Hematopoietic multipotent progenitor cell treated with erythropoietin and hydrocortisone succinate and interleukin-3 and kit ligand, for 8 days (in vitro differentiated cells): ENCODE results near the gene FLRT1.
"Not testable (repeated sequence)": the region's sequence is repeated elsewhere in the genome, so short reads cannot be mapped to it uniquely, and the experiment has no call there.

Source experiments
- DNase-seq: peaks from one replicate; pipeline ENCODE4 v3.0.0-alpha.2; 2015

FLRT1 gene

GRCh38 chr11:64027651-64028397 lies 7.9 kb upstream of the FLRT1 start:
- DNase-seq: no peak

GRCh38 chr11:64028398-64029115 lies 7.2 kb upstream of the FLRT1 start:
- DNase-seq: no peak

- DNase-seq: no peak
These were observed 6.0 kb upstream of the FLRT1 start for GRCh38 chr11:64029773-64030172.

- no peak for DNase-seq
These were observed 4.7 kb upstream of the FLRT1 start for GRCh38 chr11:64031001-64031400.

- no peak for DNase-seq
These were observed 3.7 kb upstream of the FLRT1 start for GRCh38 chr11:64032050-64032449.

- DNase-seq: no peak
These were observed 1.3 kb upstream of the FLRT1 start for GRCh38 chr11:64034411-64034811.

GRCh38 chr11:64035081-64035524 lies 628 bp upstream of the FLRT1 start:
- no peak for DNase-seq

GRCh38 chr11:64036087-64037026 lies 626 bp downstream of the FLRT1 start:
- DNase-seq: no peak

GRCh38 chr11:64037027-64037634 lies 1.4 kb downstream of the FLRT1 start:
- no peak for DNase-seq

GRCh38 chr11:64038500-64038899 lies 2.8 kb downstream of the FLRT1 start:
- no peak for DNase-seq

GRCh38 chr11:64039012-64039665 lies 3.4 kb downstream of the FLRT1 start:
- DNase-seq: no peak

GRCh38 chr11:64040684-64041322 lies 5.1 kb downstream of the FLRT1 start:
- DNase-seq: no peak

- DNase-seq: no peak
These were observed 6.1 kb downstream of the FLRT1 start for GRCh38 chr11:64041846-64042245.

GRCh38 chr11:64042301-64042700 lies 6.6 kb downstream of the FLRT1 start:
- DNase-seq: no peak

- no peak for DNase-seq
These were observed 7.8 kb downstream of the FLRT1 start for GRCh38 chr11:64043545-64043944.

- DNase-seq: no peak
These were observed 9.1 kb downstream of the FLRT1 start for GRCh38 chr11:64044730-64045393.

- DNase-seq: no peak
These were observed 10.0 kb downstream of the FLRT1 start for GRCh38 chr11:64045700-64046099.

GRCh38 chr11:64047373-64047772 lies 11.6 kb downstream of the FLRT1 start:
- not testable (repeated sequence) for DNase-seq

GRCh38 chr11:64048042-64048854 lies 12.5 kb downstream of the FLRT1 start:
- no peak for DNase-seq

GRCh38 chr11:64049509-64049908 lies 13.8 kb downstream of the FLRT1 start:
- DNase-seq: no peak
